ENCODE results near the gene CLDN20.

The CLDN20 gene

GRCh38 chr6:155260686-155261085 is 3.1 kb upstream of the CLDN20 start:
- DNase-seq (ENCODE audit: low spot score) (no peak), ATAC-seq (ENCODE audit: low read depth) (no peak)
- Histone ChIP-seq H3K4me1 (ENCODE audit: insufficient read depth, poor library complexity, severe bottlenecking) (peaks cover 7% of the 10 kb centered on the region), H3K27ac (ENCODE audit: poor library complexity, severe bottlenecking) (no peak overlapping the region), H3K4me3 (ENCODE audit: severe bottlenecking) (no peak overlapping the region), H3K9me3 (ENCODE audit: severe bottlenecking) (no peaks in the 10 kb centered on the region), H3K27me3 (ENCODE audit: insufficient read depth, poor library complexity, severe bottlenecking) (no peaks in the 10 kb centered on the region), H3K36me3 (ENCODE audit: low read depth) (peaks cover 58% of the 10 kb centered on the region)
- TF ChIP-seq, protein P1, sequence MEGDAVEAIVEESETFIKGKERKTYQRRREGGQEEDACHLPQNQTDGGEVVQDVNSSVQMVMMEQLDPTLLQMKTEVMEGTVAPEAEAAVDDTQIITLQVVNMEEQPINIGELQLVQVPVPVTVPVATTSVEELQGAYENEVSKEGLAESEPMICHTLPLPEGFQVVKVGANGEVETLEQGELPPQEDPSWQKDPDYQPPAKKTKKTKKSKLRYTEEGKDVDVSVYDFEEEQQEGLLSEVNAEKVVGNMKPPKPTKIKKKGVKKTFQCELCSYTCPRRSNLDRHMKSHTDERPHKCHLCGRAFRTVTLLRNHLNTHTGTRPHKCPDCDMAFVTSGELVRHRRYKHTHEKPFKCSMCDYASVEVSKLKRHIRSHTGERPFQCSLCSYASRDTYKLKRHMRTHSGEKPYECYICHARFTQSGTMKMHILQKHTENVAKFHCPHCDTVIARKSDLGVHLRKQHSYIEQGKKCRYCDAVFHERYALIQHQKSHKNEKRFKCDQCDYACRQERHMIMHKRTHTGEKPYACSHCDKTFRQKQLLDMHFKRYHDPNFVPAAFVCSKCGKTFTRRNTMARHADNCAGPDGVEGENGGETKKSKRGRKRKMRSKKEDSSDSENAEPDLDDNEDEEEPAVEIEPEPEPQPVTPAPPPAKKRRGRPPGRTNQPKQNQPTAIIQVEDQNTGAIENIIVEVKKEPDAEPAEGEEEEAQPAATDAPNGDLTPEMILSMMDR (IDR thresholded peaks at IDR 0.05; ENCODE audit: poor library complexity, severe bottlenecking), result no peak

DNA sequence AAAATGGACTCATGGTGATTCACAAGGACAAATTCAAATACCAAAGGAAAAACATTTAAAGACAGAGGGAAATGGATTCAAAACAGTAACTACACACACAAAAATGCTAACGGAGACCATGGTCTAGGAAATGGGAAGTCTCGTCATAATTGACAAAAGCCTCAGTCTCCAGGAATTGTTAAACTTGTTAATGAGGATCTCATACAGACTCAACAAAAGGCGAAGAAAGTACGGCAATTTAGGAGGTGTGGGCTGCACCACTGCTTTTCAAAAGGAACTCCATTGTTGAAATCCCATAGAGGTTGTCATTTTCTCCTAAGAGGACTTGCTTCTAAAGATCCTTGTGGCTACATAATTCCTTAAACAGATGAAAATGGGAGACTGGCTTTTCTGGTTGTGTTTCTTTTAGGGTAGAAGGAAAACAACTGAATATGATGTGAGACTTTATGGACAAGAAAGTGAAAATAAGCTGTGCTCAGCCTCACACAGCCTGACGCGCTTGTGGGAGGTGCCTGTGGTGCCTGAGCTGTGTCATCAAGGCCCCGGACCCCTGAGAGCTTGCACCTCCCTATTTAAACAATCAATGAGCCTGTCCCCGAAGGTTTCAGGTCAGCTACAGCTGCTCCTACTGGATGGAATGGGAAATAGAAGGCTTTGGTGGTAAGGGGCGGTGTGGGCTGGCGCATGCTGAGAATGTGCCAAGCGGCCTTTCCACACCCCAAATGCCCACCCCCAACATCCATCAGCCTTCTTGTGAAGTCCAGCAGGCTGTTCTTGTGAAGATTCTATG is 2.5 kb upstream of the CLDN20 start:
- ATAC-seq (ENCODE audit: low read depth) (no peak), DNase-seq (ENCODE audit: low spot score) (no peak)
- TF ChIP-seq, protein P1 (IDR thresholded peaks at IDR 0.05; ENCODE audit: poor library complexity, severe bottlenecking), result no peak
- no peak overlapping the region for H3K4me3 ChIP-seq (ENCODE audit: severe bottlenecking)
- H3K27me3 ChIP-seq (ENCODE audit: insufficient read depth, poor library complexity, severe bottlenecking), result no peaks in the 10 kb centered on the region
- no peak overlapping the region for H3K27ac ChIP-seq (ENCODE audit: poor library complexity, severe bottlenecking)
- H3K4me1 ChIP-seq (ENCODE audit: insufficient read depth, poor library complexity, severe bottlenecking), result peaks cover 7% of the 10 kb centered on the region
- H3K9me3 ChIP-seq (ENCODE audit: severe bottlenecking), result no peaks in the 10 kb centered on the region
- peaks cover 54% of the 10 kb centered on the region for H3K36me3 ChIP-seq (ENCODE audit: low read depth)

- H3K4me3 ChIP-seq (ENCODE audit: severe bottlenecking), result no peak overlapping the region
- TF ChIP-seq, protein P1 (IDR thresholded peaks at IDR 0.05; ENCODE audit: poor library complexity, severe bottlenecking), result no peak
- DNase-seq (ENCODE audit: low spot score) (no peak), ATAC-seq (ENCODE audit: low read depth) (no peak)
- no peaks in the 10 kb centered on the region for H3K9me3 ChIP-seq (ENCODE audit: severe bottlenecking)
- peaks cover 44% of the 10 kb centered on the region for H3K36me3 ChIP-seq (ENCODE audit: low read depth)
- H3K27ac ChIP-seq (ENCODE audit: poor library complexity, severe bottlenecking), result no peak overlapping the region
- no peaks in the 10 kb centered on the region for H3K27me3 ChIP-seq (ENCODE audit: insufficient read depth, poor library complexity, severe bottlenecking)
- peaks cover 7% of the 10 kb centered on the region for H3K4me1 ChIP-seq (ENCODE audit: insufficient read depth, poor library complexity, severe bottlenecking)
Measured at GRCh38 chr6:155262655-155263054, 1.2 kb upstream of the CLDN20 start.

GRCh38 chr6:155264693-155265320 is 994 bp downstream of the CLDN20 start:
- no peak for ATAC-seq (ENCODE audit: low read depth)
- no peak overlapping the region for H3K4me3 ChIP-seq (ENCODE audit: severe bottlenecking)
- peaks cover 7% of the 10 kb centered on the region for H3K4me1 ChIP-seq (ENCODE audit: insufficient read depth, poor library complexity, severe bottlenecking)
- H3K27me3 ChIP-seq (ENCODE audit: insufficient read depth, poor library complexity, severe bottlenecking), result no peaks in the 10 kb centered on the region
- H3K9me3 ChIP-seq (ENCODE audit: severe bottlenecking), result no peaks in the 10 kb centered on the region
- DNase-seq (ENCODE audit: low spot score), result no peak
- no peak overlapping the region for H3K27ac ChIP-seq (ENCODE audit: poor library complexity, severe bottlenecking)
- TF ChIP-seq, protein P1 (IDR thresholded peaks at IDR 0.05; ENCODE audit: poor library complexity, severe bottlenecking), result no peak
- H3K36me3 ChIP-seq (ENCODE audit: low read depth), result peaks cover 31% of the 10 kb centered on the region
